ENCODE results near the gene LYPLAL1.
"Not testable (repeated sequence)": the region's sequence is repeated elsewhere in the genome, so short reads cannot be mapped to it uniquely, and the experiment has no call there.

The LYPLAL1 gene

DNA sequence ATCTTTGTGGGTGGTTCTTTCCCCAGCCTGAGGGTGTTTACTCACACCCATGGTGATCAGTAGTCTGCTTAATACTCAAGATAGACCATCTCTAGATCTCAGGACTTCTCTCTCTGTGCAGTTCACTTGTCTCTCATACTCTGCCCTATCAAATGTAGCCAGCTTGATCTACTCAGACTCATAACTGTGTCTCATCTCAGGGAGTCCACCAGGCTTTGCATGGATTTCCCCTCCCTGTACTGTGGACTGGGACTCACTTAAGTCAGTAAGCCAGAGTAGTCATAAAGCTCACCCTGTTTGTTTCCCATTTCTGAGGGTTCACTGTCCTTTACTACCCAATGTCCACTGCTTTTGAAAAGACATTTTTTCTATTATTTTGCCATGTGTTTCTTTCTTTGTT lies 41.8 kb downstream of the LYPLAL1 start:
- no peak for DNase-seq (ENCODE audit: low read depth)

DNA sequence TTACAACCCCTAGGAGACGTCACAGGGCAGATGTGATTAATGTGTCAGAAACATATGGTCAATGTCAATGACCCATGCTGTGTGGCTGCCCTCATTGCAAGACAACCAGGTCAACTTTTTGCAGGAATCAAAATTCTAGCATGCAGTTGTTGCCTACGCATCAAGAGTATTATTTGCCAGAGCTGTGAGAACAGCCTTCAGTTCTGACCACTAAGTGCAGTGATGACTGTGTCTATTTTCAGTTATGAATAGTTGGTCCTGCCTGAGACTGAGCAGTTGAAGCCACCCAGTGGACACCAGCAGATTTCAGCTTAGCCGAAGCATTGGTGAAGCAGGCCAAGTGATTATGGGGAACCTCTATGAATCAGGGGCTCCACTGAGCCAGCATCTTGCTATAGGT lies 47.3 kb downstream of the LYPLAL1 start:
- DNase-seq (ENCODE audit: low read depth) = no peak

GRCh38 chr1:219223496-219223895 lies 49.8 kb downstream of the LYPLAL1 start:
- no peak for DNase-seq (ENCODE audit: low read depth)

DNA sequence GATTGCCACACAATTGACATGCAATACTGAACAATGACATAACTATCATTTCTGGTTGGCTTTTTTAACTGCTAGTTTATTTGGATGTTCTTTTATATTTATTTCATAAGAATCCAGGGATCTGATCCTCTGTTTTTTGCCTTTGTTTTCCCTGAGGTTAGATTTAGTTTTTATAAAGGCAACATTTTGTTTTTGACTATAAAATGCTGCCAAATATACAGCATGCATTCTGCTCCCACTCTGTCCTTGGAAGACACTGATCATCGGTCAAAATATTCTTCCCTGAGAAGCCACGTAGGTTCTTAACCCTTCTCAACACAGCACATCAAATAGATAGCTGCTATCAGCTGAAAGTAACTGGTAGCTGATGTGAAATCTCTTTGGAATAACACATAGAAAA lies 52.5 kb downstream of the LYPLAL1 start:
- no peak for DNase-seq (ENCODE audit: low read depth)

DNA sequence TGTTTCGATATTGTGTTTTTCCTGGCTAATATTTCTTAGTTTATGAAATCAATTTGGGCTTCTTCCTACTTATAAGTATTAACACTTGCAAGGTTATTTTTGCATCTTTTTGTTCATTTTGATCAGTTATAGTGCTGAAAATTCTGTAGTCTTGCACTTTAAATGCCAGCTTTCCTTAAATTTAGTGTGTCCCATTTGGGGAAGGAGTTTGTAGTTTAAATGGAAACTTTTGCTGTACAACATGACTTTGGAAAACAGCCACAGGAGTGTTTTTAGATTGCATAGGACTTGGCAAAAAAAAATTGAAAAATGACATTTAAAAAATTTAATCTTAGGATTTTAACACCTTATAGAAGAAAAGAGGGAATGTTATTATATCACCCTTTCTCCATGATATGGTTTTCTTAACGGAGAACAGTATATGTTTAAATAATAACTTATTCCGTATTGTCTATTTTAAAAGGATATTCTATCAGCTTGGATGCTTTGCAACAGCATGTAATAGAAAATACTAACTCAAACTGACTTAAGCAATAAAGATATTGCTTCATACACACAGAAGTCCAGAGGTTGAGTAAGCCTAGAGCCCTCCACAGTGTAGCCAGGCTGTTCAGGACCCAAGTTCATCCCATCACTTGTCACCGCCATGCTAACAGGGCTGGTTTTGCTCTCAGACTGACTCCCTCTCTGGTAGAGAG lies 53.8 kb downstream of the LYPLAL1 start:
- DNase-seq (ENCODE audit: low read depth) = no peak

- DNase-seq (ENCODE audit: low read depth) = no peak
These were observed 54.4 kb downstream of the LYPLAL1 start for GRCh38 chr1:219228058-219228419.

- no peak for DNase-seq (ENCODE audit: low read depth)
These were observed 59.2 kb downstream of the LYPLAL1 start for GRCh38 chr1:219232890-219233289.

DNA sequence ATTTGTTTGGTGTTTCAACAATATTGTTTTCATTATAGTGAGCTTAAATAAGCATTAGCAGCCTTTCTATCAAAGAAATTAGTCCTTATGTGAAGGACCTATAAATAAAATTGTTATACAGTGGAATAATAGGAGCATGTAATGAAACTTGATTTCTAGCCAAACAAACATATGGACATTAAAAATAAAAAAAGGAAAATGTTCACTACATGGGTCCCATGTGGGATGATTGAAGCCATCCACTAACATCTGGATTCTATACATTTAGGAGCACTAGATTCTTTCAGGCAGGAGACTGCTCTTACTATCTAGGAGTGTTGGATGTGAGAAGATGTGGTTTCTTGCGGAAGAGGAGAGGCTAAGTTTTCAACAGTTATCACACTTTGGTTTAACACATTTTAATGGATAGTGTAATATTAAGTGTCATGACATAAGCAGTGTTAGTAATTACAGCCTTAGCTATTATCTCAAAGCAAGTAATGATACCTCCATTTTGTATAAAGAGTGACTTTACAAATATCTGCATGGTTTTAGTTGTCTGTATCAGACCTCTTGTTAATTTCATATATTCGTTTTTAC lies 62.3 kb downstream of the LYPLAL1 start:
- no peak for DNase-seq (ENCODE audit: low read depth)

DNA sequence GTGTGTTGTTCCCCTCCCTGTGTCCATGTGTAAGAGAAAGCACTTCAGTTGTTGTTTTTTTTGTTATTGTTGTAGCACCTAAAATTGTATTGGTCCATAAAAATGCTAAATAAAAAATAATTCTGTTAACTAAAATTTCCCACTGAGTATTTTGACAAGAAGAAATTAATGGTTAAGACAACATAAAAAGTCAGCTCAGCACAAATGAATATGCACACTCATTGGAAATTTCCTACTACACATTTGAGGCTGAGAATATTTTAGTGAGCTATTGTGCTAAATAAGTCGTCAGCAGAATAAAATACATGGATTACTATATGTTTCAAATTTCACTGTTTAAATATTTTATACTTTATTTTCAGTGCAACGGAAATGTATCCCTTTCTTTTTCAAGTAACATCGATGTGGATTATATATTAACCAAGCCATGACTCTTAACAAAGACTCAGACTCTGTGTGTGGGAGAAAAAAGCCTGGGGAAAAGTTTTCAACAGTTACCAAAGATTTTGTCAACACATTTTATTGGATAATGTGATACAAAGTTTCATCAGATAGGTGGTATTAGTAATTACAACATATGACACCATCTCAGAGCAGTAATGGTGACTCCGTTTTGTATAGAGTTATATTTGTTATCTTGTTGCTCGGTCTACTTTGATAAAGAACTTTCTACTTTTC lies 63.4 kb downstream of the LYPLAL1 start:
- DNase-seq (ENCODE audit: low read depth) = no peak

DNA sequence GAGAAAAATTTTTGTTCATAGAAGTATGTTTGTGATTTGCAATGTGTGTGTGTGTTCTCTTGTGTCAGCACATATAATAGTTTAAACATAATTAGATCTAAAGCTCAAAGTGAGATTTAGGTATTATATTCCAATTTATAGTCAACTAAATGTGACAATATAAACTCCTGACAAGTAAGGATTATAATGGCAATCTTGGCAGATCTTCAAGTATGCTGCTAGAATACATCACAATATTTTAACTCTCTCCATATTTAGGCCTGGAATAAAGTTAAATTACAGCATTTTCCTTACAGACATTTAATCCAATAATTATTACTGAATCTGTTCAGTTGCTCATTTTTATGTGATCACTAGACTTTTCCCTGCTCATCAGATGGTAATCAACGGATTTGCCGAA lies 65.8 kb downstream of the LYPLAL1 start:
- no peak for DNase-seq (ENCODE audit: low read depth)

DNA sequence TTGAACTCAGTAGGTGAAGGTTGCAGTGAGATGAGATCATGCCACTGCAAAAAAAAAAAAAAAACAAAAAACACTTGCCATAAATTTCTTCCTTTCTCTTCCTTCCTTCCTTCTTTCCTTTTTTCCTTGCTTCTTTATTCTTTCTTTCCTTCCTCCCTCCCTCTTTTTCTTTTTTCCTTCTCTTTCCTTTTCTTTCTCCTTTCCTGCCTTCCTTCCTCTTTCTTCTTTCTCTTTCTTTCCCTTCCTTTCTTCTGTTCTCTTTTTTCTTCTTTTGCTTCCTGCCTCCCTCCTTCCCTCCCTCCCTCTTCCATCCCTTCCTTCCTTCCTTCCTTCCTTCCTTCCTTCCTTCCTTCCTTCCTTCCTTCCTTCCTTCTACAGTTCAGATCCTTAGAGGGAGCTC lies 71.2 kb downstream of the LYPLAL1 start:
- no peak for DNase-seq (ENCODE audit: low read depth)

DNA sequence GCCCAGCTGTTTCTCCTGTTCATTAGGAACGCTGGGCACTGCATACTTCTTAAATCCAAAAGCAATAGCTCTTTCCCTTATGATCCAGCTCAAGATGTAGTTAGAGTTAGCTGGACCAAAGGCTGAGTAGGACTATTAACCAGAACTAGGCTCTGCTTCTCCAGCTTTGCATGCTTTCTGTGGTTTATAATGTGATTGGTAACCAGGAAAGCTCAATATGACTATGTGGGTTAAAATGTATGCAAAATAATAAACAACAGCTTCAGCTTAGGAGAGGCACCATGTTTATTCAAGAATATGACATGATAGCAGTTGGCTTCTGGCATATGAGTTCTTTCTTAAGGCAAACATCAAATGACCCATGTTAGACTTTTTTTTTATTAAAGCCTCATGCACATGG lies 73.8 kb downstream of the LYPLAL1 start:
- DNase-seq (ENCODE audit: low read depth) = no peak

- DNase-seq (ENCODE audit: low read depth) = not testable (repeated sequence)
These were observed 76.8 kb downstream of the LYPLAL1 start for GRCh38 chr1:219250468-219250867.

GRCh38 chr1:219257751-219258150 lies 84.1 kb downstream of the LYPLAL1 start:
- DNase-seq (ENCODE audit: low read depth) = no peak

GRCh38 chr1:219261454-219261853 lies 87.8 kb downstream of the LYPLAL1 start:
- DNase-seq (ENCODE audit: low read depth) = no peak

Data from activated T-helper 1 cell treated with Interleukin-2 at 50 U/mL for 16 hours (primary cell).